HK-2 (cell line): ENCODE data around the gene TOMM20L.

Experiments used
- DNase-seq: peaks from one replicate; pipeline ENCODE4 v3.0.0-alpha.2; 2018; ENCODE audit not compliant: unreplicated experiment

The TOMM20L gene

GRCh38 chr14:58427281-58428117 lies 31.8 kb downstream of the TOMM20L start, which contains the start of the genes KIAA0586 and TIMM9:
TSS of gene KIAA0586 (plus strand) at chr14:58427719. CDS start at chr14:58428265, 546 bp downstream.
TSS of gene TIMM9 (minus strand) at chr14:58427531. CDS start at chr14:58411945, 15,586 bp downstream.
- peak; percentile 94 for DNase-seq

GRCh38 chr14:58428118-58428683 lies 32.5 kb downstream of the TOMM20L start:
- DNase-seq = peak; percentile 16

- DNase-seq = no peak
Measured at GRCh38 chr14:58430156-58430555, 34.4 kb downstream of the TOMM20L start.

- no peak for DNase-seq
Measured at GRCh38 chr14:58439476-58439875, 43.7 kb downstream of the TOMM20L start.

GRCh38 chr14:58444627-58445026 lies 48.9 kb downstream of the TOMM20L start:
- no peak for DNase-seq

GRCh38 chr14:58455593-58456265 lies 60.0 kb downstream of the TOMM20L start:
- DNase-seq = no peak
